CD4-positive, alpha-beta memory T cell (primary cell): ENCODE data around the gene TMEM128. TPM values are rescaled to one million over a fixed set of nuclear protein-coding genes. Genes with fewer than 3 reads are reported as not detected.

Experiments used
- polyA plus RNA-seq, 2 donors: library from polyadenylated mRNA; unstranded; fragments of 300-500 nt; fragmentation: Illumina TruSeq; gene quantifications; one replicate each; pipeline ENCODE4 v1.2.3, GENCODE V29; 2021
- total RNA-seq, 2 experiments: library from RNA; stranded (reverse); gene quantifications; one replicate each; pipeline ENCODE4 v1.2.3, GENCODE V29; 2021

Gene TMEM128
- total and polyA plus RNA-seq, 4 experiments from 2014 or later, result 20.0 to 51.5 (median 30.4) TPM

Other genes starting within 250 kb of the TMEM128 start
- gene OTOP1, start 21.3 kb downstream of the TMEM128 start, total RNA-seq, result not detected
- not detected for gene OTOP1, start 21.3 kb downstream of the TMEM128 start, polyA plus RNA-seq
- gene LYAR, start 41.9 kb upstream of the TMEM128 start, total RNA-seq, result 10 to 100 TPM; 74.5 to 79.8 TPM
- 10 to 100 TPM; 59.1 to 66.5 TPM for gene LYAR, start 41.9 kb upstream of the TMEM128 start, polyA plus RNA-seq
- gene ZBTB49, start 42.0 kb upstream of the TMEM128 start, total RNA-seq, result 10 to 100 TPM; 18.5 to 20.0 TPM
- gene ZBTB49, start 42.0 kb upstream of the TMEM128 start, polyA plus RNA-seq, result 1 to 10 TPM; 5.3 to 6.0 TPM
- 10 to 100 TPM; 74.9 to 75.1 TPM for gene NSG1, start 138.9 kb upstream of the TMEM128 start, total RNA-seq
- 10 to 100 TPM; 48.8 to 82.6 TPM for gene NSG1, start 138.9 kb upstream of the TMEM128 start, polyA plus RNA-seq